ENCODE measurements around the gene ZNF189.

DNA sequence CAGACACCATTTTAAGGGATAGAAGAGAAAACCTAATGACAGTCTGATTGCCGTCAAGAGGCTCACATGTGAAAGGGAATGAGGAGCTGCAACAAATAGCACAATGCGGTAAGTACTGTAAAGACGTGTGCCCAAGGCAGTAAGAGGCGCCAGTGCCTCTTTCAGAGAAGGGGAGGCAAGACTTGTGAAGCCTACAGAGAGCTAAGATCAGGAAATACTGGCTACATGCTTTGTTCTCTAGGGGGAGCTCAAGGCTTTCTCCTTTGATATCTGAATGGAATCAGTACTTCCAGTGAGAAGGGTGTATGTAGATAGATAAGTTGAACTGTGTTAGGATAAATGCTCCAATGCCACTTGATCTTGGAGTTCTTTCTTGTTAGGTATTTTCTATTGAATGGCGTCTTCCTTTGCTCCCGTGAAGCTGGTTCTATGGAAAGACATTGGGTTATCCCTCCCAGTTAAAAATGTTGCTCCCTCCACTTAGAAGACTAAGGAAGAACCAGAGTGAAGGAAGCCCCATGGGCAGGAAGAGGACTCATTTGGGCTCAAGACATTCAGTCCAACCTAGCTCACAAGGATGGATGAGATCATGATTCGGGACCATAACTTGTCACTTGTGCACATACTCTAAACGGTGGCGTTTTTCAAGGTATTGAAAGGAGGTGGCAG lies 60.4 kb downstream of the ZNF189 start:
- TF ChIP-seq, protein P1, sequence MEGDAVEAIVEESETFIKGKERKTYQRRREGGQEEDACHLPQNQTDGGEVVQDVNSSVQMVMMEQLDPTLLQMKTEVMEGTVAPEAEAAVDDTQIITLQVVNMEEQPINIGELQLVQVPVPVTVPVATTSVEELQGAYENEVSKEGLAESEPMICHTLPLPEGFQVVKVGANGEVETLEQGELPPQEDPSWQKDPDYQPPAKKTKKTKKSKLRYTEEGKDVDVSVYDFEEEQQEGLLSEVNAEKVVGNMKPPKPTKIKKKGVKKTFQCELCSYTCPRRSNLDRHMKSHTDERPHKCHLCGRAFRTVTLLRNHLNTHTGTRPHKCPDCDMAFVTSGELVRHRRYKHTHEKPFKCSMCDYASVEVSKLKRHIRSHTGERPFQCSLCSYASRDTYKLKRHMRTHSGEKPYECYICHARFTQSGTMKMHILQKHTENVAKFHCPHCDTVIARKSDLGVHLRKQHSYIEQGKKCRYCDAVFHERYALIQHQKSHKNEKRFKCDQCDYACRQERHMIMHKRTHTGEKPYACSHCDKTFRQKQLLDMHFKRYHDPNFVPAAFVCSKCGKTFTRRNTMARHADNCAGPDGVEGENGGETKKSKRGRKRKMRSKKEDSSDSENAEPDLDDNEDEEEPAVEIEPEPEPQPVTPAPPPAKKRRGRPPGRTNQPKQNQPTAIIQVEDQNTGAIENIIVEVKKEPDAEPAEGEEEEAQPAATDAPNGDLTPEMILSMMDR (IDR thresholded peaks at IDR 0.05), result peak in 2 of 3 donors; percentile 49 to 50
- no peak for TF ChIP-seq POLR2A (IDR thresholded peaks at IDR 0.05)

Measured in breast epithelium (tissue), 3 donors.